HT1080 (cell line): Measurements from ENCODE around the gene GPR18. TPM values are rescaled to one million over a fixed set of nuclear protein-coding genes. Genes with fewer than 3 reads are reported as not detected.
"Not testable (repeated sequence)": the region's sequence is repeated elsewhere in the genome, so short reads cannot be mapped to it uniquely, and the experiment has no call there.

Source experiments
- DNase-seq: peaks from one replicate; pipeline ENCODE4 v3.0.0-alpha.2; 2015; ENCODE audit warnings: low read depth
- total RNA-seq: library from RNA; depleted of rRNA; stranded (reverse); fragments of >200 nt; shearing (Covaris generic); gene quantifications from 2 replicates; pipeline ENCODE4 v1.2.3, GENCODE V29; 2014

GPR18 gene
- total RNA-seq, 1 experiment from 2014 or later, result not detected

DNA sequence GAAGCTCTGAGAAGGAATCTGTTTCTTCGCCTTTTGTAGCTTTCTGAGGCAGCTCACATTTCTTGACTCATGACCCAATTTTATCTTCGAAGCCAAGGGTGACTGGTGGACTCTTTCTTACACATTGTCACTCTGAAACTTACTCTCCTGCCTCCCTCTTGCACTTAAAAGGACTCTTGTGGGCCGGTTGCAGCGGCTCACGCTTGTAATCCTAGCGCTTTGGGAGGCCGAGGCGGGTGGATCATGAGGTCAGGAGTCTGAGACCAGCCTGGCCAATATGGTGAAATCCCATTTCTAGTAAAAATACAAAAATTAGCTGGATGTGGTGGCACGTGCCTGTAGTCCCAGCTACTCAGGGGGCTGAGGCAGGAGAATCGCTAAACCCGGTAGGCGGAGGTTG lies 27.6 kb downstream of the GPR18 start:
- not testable (repeated sequence) for DNase-seq

DNA sequence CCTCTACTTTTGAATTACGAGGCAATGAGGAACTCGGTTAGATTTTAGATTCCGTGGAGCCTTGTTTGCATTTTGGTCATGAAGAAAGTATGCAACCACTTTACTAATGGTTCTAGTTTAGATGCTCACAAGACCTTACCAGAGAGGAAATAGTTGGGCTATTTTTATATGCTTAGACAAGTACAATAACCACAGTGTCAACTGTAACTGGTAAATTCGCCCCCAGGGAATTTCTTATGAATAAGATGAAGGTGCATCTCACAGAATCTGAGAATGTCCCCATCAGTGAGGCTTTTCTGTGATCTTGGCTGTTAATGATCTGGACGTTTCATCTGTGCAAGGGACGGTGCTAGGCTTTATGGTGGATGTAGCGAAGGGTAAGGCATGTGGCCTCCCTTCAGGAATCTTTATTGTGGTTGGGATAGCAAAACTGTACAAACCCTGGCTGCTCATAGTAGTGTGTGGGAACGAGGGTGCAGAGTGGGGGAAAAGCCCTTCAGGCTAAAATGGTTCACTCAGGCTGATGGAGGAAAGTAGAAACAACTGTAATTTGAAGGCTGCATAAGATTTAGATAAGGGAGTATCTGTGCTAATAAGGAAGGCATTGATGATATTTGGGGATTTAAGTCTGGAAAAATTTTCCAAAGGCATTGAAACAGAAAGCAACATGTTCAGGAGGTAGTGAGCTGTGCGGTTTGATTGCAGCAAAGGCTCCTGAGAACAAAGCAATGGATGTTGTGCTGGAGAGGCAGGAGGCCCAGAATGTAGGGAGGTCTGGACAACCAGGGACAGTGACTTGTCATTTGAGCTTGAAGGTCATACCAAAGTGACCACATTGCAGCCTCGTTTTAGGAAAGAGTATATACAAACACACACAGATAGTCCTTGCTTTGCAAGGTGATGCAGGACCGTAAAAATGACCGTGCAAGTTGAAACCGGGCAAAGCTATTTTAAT lies 29.2 kb downstream of the GPR18 start:
- DNase-seq, result peak; percentile 76

DNA sequence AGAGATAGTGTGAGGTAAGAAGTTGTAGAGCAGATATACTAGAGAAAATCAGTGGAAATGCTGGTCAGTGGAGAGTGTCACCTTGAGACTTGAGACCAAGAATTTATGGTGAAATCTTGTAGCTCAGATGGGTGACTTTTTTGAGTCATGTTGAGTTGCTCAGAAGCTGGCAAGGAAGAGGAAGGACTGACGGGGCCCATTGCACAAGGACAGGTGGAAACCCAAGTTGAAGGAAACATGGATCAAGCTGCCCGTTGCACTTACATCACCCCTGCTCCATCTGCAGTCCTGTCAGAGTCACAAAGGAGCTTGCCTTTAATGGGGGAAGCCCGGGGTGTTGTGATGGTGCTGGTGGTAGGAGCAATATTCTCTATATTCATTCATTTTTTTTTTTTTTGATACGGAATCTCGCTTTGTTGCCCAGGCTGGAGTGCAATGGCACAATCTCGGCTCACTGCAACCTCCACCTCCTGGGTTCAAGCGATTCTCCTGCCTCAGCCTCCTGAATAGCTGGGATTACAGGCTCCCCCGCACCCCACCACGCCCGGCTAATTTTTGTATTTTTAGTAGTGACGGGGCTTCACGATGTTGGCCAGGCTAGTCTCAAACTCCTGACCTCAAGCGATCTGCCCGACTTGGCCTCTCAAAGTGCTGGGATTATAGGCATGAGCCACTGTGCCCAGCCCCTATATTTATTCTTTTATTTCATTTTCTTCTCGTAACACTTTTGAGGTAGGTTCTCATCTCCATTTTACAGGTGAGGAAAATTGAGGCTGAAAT lies 30.1 kb downstream of the GPR18 start:
- DNase-seq, result no peak

DNA sequence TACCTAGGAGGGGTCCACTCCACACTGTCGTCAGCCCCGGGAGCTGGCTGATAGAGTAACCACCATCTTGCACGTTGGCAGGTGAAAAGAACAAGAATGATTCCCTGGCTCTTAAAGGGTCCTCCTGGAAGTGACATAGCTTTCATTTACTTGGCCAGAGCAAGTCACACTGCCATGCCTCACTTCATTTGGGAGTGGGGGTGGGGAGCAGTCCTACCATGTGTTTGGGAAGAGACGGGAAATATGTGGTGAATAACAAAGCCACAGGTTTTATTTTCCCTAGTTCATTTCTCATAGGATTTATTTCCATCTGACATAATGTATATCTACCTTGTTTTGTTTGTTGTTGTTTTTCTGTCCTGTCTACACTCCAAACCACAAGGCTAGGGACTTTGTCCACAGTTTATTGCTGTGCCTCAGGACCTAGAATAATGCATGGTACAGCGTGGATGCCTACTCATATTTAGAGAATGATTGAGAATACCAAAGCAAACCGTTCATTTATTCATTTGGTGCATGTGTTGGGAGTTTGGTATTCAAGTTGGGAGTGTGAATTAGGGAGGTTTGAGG lies 30.8 kb downstream of the GPR18 start:
- no peak for DNase-seq

DNA sequence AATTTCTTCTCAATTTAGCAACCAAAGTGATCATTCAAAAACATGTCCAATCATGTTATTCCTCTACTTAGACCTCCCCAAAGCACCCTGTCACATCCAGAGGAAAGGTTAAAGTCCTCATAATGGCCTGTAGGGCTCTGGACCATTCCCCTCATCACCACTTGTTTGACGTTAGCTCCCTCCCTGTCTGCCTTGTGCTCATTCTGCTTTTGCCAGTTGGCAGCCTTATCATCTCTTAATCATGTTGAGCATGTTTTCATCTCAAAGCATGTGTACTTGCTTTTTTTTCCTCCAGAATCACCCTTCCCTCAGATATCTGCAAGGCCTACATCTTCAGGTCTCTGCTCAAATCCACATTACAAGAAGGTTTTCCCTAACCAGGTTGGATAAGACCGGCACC lies 31.7 kb downstream of the GPR18 start:
- DNase-seq, result no peak

DNA sequence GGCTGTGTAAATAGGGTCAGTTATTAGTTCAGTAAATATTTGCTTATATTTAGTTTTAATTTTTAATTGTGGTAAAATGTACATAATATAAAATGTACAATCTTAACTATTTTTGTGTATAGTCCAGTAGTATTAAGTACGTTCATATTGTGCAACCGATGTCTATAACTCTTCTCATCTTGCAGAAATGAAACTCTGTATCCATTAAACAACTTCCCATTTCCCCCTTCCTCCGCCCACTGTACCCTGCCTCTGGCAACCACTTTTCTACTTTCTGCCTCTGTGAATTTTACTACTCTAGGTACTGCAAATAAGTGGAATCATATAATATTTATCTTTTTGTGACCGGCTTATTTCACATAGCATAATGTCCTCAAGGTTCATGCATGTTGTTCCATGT lies 33.1 kb downstream of the GPR18 start:
- DNase-seq, result no peak

DNA sequence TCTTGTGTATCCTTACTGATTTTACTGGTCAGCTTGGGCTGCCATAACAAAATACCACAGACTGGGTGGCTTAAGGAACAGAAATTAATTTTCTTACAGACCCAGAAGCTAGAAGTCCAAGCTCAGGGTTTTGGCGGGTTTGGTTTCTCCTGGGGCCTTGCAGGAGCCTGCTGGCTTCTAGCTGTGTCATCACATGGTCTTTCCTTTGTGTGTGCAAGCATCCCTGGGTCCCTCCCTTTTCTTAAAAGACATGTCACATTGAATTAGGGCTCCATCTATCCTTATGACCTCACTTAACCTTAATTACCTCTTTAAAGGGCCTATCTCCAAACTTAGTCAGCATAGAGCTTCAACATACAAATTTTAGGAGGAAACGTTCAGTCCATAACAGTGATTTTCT lies 34.2 kb downstream of the GPR18 start:
- DNase-seq, result no peak

DNA sequence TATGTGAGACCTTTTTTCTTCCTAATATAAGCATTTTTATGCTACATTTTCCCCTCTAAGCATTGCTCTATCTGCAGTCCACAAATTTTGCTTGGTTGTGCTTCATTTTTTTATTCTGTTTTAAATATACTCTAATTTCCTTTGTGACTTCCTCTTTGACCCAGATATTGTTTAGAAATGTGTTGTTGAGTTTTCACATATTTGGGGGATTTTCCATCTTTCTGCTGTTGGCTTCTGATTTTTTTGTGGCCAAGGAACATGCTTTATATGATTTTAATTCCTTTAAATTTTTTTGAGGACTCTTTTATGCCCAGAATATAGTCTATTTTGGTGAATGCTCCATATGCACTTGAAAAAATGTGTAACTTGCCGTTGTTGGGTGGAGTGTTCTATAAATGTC lies 34.6 kb downstream of the GPR18 start:
- DNase-seq, result no peak

DNA sequence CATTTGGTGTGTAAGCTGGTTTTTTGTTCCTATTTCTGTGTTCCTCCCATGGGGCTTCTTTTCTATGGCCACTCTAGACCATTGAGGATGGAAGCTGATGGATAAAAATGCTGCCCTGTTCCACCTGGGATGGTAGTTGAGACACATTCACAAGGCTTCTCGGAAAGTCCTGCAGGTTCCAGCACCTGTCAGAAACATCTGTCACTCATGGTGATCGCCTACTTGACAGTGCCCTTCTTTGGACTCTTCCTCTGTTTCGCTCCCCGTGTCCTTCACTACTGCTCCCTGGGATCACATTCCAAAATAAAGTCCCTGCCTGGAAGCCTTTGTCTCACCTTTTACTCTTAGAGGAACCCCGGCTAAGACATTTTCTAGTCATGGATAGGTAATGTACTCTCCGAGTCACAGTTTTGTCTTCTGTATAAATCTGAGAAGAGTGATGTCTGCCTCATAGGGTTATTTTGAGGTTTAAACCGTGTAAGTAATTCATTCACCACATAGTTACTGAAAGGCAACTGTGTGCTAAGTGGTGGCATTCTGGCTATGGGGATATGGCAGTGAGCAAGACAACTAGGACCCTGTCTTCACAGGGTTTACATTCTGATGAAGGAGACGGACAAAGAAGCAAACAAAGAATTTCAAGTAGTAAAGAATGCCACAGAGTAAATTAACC lies 36.5 kb downstream of the GPR18 start:
- DNase-seq, result no peak

DNA sequence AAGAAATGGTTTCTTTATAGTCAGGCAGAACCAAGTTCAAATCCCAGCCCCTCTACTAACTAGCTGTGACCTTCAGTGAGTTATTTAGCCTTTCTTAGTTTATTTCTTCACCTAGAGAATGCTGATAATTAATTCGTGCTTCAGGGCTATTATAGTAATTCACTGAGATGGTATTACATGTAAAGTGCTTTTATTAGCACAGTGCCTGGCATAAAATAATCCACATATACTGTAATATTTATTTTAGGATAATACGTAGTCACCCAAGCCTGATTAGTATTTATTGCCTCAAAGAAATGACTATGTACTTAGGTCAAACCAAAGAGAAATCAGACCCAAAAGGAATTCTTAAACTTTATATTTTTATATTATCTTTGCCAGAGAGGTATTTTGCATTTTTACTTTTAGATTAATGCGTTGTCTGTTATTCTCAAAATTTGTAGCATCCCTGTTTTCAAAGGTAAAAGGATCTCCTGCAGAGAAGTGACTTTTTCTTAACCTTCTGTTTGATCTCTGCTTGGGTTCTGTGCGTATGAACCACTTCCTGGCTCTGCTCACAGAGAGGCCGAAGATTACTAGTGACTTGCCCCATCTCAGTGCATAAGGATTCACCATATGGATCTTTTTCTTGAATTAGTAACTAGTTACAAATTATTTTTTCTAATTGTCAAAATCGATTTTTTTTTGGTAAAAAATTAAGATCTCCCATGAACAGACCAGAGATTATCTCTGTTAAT lies 37.8 kb downstream of the GPR18 start:
- DNase-seq, result peak; percentile 23

DNA sequence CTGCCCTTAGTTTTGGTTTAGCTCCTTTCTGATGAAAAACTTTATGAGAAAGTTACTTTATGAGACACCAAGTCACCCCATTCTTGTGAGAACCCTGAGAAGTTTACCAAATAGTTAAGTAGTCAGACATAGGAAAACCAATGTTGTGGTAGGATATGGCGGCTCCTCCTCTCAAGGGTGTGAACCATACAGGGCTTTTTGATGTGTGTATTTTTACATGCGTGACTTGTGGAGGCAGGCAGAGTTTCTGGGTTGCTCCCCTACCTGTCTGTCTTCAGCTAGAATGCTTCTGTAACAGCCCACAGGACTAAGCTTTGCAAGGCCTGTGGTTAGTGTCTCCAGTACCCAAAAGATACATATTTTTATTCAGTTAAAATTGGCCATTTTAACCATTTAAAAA lies 39.2 kb downstream of the GPR18 start:
- DNase-seq, result no peak

DNA sequence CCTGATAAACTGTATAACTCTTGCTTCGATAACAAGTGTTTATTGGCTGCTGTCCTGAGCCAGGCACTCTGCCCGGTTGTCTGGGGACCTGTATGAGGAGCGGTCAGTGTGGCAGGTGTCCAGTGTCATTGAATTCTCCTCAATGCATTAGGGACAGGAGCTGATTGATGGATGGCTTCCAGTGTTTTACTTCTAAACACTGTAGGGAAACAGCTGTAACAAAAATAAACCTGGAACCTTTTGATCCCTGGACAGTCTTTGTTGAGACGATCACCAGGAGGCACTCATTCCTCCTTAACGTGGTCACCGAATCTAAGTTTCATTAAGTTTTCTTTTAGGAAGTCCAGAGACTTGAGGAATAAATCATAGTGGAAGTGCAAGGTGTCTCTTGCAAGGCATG lies 39.6 kb downstream of the GPR18 start:
- no peak for DNase-seq

DNA sequence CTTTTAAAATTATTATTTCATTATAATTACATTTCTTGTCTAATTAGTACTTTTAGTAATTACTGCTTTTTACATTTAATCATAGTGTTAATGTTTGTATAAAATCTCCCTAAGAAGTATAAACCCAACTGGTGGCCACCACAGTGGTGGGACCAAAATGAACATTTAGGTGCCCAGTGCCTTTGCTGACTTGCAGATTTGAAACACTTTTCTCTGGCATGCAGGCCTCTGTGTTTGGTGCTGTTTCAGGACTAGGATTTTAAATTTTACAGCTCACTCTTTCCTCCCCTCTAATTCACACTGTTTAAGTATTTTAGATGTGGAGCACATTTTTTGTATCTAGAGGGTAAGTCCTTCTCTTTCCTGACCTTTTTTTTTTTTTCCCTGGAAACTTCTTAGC lies 40.1 kb downstream of the GPR18 start:
- DNase-seq, result no peak

DNA sequence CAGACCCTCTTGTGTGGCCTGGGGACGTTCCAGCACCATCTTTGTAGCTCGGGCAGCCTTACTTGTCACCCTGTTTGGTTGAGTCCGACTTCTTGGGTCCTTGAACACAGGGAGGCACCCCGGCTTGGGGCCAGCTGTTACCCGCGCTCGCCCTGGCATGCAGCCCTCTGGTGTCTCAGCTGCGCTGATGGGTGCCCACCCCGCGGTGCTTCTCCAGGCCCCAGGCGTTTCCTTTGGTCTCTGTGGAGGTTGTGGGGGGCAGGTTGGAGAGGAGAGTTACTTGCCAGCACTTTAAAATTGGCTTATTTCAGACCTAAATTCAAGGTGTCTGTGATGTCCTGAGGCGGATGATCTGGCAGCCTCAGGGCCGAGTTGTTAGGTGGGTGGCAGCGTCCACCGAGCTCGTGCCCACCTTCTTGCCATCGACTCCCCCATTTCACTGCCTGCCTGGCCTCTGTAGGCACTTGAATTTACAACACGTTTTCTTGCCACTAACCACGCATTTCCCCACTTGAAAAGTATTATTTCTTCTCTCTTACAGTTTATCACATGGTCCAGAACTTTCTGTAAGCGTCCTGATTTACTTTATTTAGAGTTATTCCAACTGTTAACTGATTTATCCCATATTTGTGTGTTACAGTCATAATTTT lies 40.6 kb downstream of the GPR18 start:
- no peak for DNase-seq

DNA sequence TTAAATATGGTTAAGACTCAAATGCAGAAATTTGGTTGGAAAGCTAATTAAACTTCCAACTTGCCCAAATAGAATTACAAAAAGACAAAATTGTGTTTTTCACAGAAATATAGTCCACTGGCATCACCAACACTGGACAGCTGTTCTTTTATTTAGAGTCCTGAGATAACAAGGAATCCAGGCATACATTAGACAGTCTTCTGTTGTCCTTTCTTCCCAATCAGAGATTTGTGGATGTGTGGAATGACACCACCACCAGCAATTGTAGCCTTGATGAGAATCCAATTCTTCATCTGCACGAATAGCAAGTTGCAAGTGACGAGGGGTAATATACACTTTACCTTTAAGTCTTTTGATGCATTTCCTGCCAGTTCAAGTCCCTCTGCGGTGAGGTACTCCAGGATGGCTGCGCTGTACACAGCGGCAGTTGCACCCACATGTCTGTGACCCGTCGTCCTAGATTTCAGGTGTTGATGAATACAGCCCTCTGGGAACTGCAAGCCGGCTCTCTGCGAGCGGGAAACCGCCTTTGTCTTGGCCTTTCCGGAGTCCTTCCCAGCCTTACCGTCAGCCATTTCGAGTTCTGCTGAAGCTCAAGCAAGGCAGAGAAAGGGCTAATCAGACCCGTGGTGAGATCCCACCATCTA lies 42.9 kb downstream of the GPR18 start:
- no peak for DNase-seq

DNA sequence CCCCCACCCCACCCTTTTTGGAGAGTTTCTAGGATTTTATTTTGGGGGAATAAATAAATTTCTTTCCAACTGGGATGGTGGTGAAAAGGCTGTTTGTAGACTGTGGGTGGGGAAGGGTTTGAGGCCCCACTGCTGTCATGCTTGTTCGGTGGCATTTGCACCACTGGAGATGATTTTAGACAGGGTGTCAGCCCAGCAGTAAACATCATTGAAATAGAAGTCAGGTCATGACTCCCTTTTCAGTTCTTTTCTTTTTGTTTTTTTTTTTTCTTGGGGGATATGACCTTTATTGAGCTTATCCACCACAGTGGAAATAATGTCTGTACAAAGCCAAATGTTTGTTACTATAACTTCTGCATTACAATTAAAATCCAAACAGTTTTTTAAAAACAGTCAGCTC lies 43.4 kb downstream of the GPR18 start:
- DNase-seq, result no peak

DNA sequence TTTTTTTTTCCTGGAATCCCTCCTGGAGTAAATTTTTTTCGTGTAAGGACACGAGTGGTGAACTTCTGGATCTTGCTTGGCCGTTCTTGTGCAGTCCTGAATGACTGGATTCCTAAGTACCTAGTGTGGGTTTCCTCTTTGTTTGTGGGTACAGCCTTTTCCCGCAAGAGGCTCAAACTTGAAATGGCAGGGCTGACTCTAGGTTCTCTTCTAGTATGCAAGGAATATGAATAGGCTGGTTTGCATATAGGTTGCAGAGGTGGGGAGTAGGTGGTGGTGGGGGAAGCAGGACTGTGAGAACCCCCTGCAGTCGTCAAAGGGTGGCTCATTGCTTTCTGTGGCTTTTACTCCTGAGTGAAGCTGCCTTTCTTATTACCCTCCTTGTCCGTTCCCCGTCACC lies 43.9 kb downstream of the GPR18 start:
- no peak for DNase-seq

DNA sequence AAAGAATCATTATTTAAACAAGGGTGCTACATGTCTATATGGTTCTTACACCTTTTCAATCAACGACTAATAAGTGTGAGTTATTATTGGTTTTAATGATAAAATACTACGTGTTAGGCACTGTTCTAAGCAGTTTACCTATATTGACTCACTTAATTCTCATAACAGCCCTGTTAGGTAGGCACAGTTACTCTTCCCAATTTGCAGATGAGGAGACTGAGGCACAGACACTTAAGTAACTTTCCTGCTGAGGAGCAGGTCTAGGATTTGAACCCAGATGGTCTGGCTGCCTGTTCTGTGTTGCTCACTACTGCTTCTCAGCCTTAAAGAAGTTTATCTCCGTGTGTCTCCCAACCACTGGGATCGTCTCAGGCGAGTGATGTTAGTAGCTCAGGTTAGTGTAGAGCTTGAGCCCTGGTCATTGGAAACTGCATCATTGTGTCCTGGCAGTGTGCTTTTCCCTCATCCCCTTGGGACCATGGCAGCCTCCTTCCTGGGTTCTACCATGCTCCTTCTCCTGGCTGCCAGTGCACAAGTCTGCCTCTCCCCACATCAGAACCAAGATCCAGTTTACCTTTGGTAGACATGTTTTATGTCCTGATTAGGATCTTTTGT lies 46.7 kb downstream of the GPR18 start:
- DNase-seq, result no peak

DNA sequence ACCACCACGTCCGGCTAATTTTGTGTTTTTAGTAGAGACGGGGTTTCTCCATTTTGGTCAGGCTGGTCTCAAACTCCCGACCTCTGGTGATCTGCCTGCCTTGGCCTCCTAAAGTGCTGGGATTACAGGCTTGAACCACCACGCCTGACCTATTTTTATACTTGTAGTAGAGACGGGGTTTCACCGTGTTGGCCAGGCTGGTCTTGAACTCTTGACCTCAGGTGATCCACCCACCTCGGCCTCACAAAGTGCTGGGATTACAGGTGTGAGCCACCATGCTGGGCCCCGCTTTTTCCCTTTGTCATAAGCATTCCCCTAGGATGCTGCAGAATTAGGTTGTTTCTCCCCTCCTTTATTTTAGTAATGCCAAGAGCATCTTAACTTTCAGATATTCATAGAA lies 47.6 kb downstream of the GPR18 start:
- DNase-seq, result not testable (repeated sequence)
